ENCODE data around the gene SPATA7.

SPATA7 gene

GRCh38 chr14:88452231-88452630, 66.8 kb downstream of the SPATA7 start:
- Mint-ChIP-seq H3K4me1 (no peaks in the 10 kb centered on the region), H3K4me3 (no peak overlapping the region), H3K36me3 (peaks cover 56% of the 10 kb centered on the region), H3K27ac (no peak overlapping the region), H3K27me3 (no peaks in the 10 kb centered on the region), H3K9me3 (peaks cover 5% of the 10 kb centered on the region)
- no peak for ATAC-seq

- Mint-ChIP-seq H3K9me3 (peaks cover 5% of the 10 kb centered on the region), H3K36me3 (peaks cover 54% of the 10 kb centered on the region), H3K27ac (no peak overlapping the region), H3K4me1 (no peaks in the 10 kb centered on the region), H3K27me3 (no peaks in the 10 kb centered on the region), H3K4me3 (no peak overlapping the region)
- no peak for ATAC-seq
These were observed 69.4 kb downstream of the SPATA7 start for GRCh38 chr14:88454886-88455285.

- H3K4me1 Mint-ChIP-seq, result no peaks in the 10 kb centered on the region
- H3K9me3 Mint-ChIP-seq, result peaks cover 3% of the 10 kb centered on the region
- no peaks in the 10 kb centered on the region for H3K27me3 Mint-ChIP-seq
- ATAC-seq, result no peak
- H3K36me3 Mint-ChIP-seq, result peaks cover 35% of the 10 kb centered on the region
- no peak overlapping the region for H3K27ac Mint-ChIP-seq
- H3K4me3 Mint-ChIP-seq, result no peak overlapping the region
These were observed 77.9 kb downstream of the SPATA7 start for GRCh38 chr14:88463318-88463717.

GRCh38 chr14:88468406-88468805, 82.9 kb downstream of the SPATA7 start:
- Mint-ChIP-seq H3K9me3 (no peaks in the 10 kb centered on the region), H3K27ac (no peak overlapping the region), H3K36me3 (no peaks in the 10 kb centered on the region), H3K27me3 (no peaks in the 10 kb centered on the region), H3K4me1 (no peaks in the 10 kb centered on the region), H3K4me3 (no peak overlapping the region)
- ATAC-seq, result no peak

GRCh38 chr14:88470542-88471440, 85.3 kb downstream of the SPATA7 start:
- no peaks in the 10 kb centered on the region for H3K27me3 Mint-ChIP-seq
- H3K4me3 Mint-ChIP-seq, result no peak overlapping the region
- ATAC-seq, result peak; percentile 24

GRCh38 chr14:88473791-88474190, 88.3 kb downstream of the SPATA7 start:
- no peaks in the 10 kb centered on the region for H3K4me1 Mint-ChIP-seq
- H3K27ac Mint-ChIP-seq, result no peak overlapping the region
- no peaks in the 10 kb centered on the region for H3K9me3 Mint-ChIP-seq
- no peaks in the 10 kb centered on the region for H3K36me3 Mint-ChIP-seq
- H3K4me3 Mint-ChIP-seq, result no peak overlapping the region
- no peaks in the 10 kb centered on the region for H3K27me3 Mint-ChIP-seq
- no peak for ATAC-seq

More at GRCh38 chr14:88470542-88471440, 85.3 kb downstream of the SPATA7 start:
- Mint-ChIP-seq H3K4me1 (no peaks in the 10 kb centered on the region), H3K9me3 (no peaks in the 10 kb centered on the region), H3K36me3 (no peaks in the 10 kb centered on the region), H3K27ac (no peak overlapping the region)

GRCh38 chr14:88476214-88476774, 90.8 kb downstream of the SPATA7 start:
- H3K27me3 Mint-ChIP-seq, result peaks cover 5% of the 10 kb centered on the region
- no peaks in the 10 kb centered on the region for H3K4me1 Mint-ChIP-seq
- no peak overlapping the region for H3K27ac Mint-ChIP-seq
- H3K9me3 Mint-ChIP-seq, result no peaks in the 10 kb centered on the region
- no peak for ATAC-seq
- no peaks in the 10 kb centered on the region for H3K36me3 Mint-ChIP-seq
- H3K4me3 Mint-ChIP-seq, result no peak overlapping the region

- H3K36me3 Mint-ChIP-seq, result no peaks in the 10 kb centered on the region
- no peak overlapping the region for H3K27ac Mint-ChIP-seq
- H3K4me3 Mint-ChIP-seq, result no peak overlapping the region
- ATAC-seq, result no peak
- H3K27me3 Mint-ChIP-seq, result peaks cover 10% of the 10 kb centered on the region
- H3K9me3 Mint-ChIP-seq, result no peaks in the 10 kb centered on the region
- no peaks in the 10 kb centered on the region for H3K4me1 Mint-ChIP-seq
These were observed 91.4 kb downstream of the SPATA7 start for GRCh38 chr14:88476825-88477224.

GRCh38 chr14:88477513-88478250, 92.2 kb downstream of the SPATA7 start:
- no peak for ATAC-seq
- H3K27me3 Mint-ChIP-seq, result peaks cover 18% of the 10 kb centered on the region
- no peaks in the 10 kb centered on the region for H3K4me1 Mint-ChIP-seq
- no peak overlapping the region for H3K4me3 Mint-ChIP-seq
- no peaks in the 10 kb centered on the region for H3K36me3 Mint-ChIP-seq
- no peak overlapping the region for H3K27ac Mint-ChIP-seq
- no peaks in the 10 kb centered on the region for H3K9me3 Mint-ChIP-seq

GRCh38 chr14:88478931-88479330, 93.5 kb downstream of the SPATA7 start:
- ATAC-seq, result no peak
- Mint-ChIP-seq H3K27me3 (peaks cover 25% of the 10 kb centered on the region), H3K4me3 (no peak overlapping the region), H3K4me1 (no peaks in the 10 kb centered on the region), H3K36me3 (no peaks in the 10 kb centered on the region), H3K27ac (no peak overlapping the region), H3K9me3 (no peaks in the 10 kb centered on the region)

- peaks cover 25% of the 10 kb centered on the region for H3K27me3 Mint-ChIP-seq
- H3K4me3 Mint-ChIP-seq, result no peak overlapping the region
- H3K36me3 Mint-ChIP-seq, result no peaks in the 10 kb centered on the region
These were observed 94.1 kb downstream of the SPATA7 start for GRCh38 chr14:88479574-88479987.

GRCh38 chr14:88481059-88481458, 95.6 kb downstream of the SPATA7 start:
- H3K36me3 Mint-ChIP-seq, result no peaks in the 10 kb centered on the region
- no peak overlapping the region for H3K4me3 Mint-ChIP-seq
- H3K27me3 Mint-ChIP-seq, result peaks cover 25% of the 10 kb centered on the region
- H3K9me3 Mint-ChIP-seq, result no peaks in the 10 kb centered on the region
- H3K4me1 Mint-ChIP-seq, result no peaks in the 10 kb centered on the region
- H3K27ac Mint-ChIP-seq, result no peak overlapping the region
- ATAC-seq, result no peak

More at GRCh38 chr14:88479574-88479987, 94.1 kb downstream of the SPATA7 start:
- Mint-ChIP-seq H3K27ac (no peak overlapping the region), H3K9me3 (no peaks in the 10 kb centered on the region), H3K4me1 (no peaks in the 10 kb centered on the region)
- no peak for ATAC-seq

GRCh38 chr14:88481794-88482193, 96.3 kb downstream of the SPATA7 start:
- Mint-ChIP-seq H3K27me3 (peaks cover 25% of the 10 kb centered on the region), H3K36me3 (no peaks in the 10 kb centered on the region), H3K9me3 (no peaks in the 10 kb centered on the region), H3K4me3 (no peak overlapping the region), H3K4me1 (no peaks in the 10 kb centered on the region), H3K27ac (no peak overlapping the region)
- ATAC-seq, result no peak

- H3K4me3 Mint-ChIP-seq, result no peak overlapping the region
- H3K36me3 Mint-ChIP-seq, result no peaks in the 10 kb centered on the region
- ATAC-seq, result no peak
- no peaks in the 10 kb centered on the region for H3K4me1 Mint-ChIP-seq
- no peak overlapping the region for H3K27ac Mint-ChIP-seq
- H3K27me3 Mint-ChIP-seq, result peaks cover 25% of the 10 kb centered on the region
- H3K9me3 Mint-ChIP-seq, result no peaks in the 10 kb centered on the region
These were observed 97.1 kb downstream of the SPATA7 start for GRCh38 chr14:88482524-88482923.
